Activated naive CD8-positive, alpha-beta T cell treated with anti-CD3 and anti-CD28 coated beads, Interleukin-2, amount 10 ng/mL, durations not matched to agents 7 days and 5 days (primary cell): ENCODE results near the gene GLIS2. TPM values are rescaled to one million over a fixed set of nuclear protein-coding genes. Genes with fewer than 3 reads are reported as not detected.

Source experiments
- ATAC-seq: fragments of 150-1000 bp; cut with Tn5 transposase; one replicate; pipeline ENCODE4 v1.10.0; 2021; ENCODE audit warnings: low read depth, moderate library complexity
- POLR2A ChIA-PET: fragments of 350-600 bp; sonication (Branson Sonifier 250); formaldehyde crosslinking; loops from one replicate; lab custom pipeline; 2021; ENCODE audit warnings: antibody characterized with exemption; lab: Charles Lee
- DNase-seq: peaks from one replicate; pipeline ENCODE4 v3.0.0; 2021
- H3K27ac Mint-ChIP-seq: one replicate; pipeline ENCODE4 v1.8.0; 2022; ENCODE audit warnings: mild to moderate bottlenecking, mixed read lengths
- H3K27me3 Mint-ChIP-seq: one replicate; pipeline ENCODE4 v1.8.0; 2022; ENCODE audit warnings: mild to moderate bottlenecking, moderate library complexity, mixed read lengths
- H3K36me3 Mint-ChIP-seq: one replicate; pipeline ENCODE4 v1.8.0; 2021; ENCODE audit warnings: mild to moderate bottlenecking, mixed read lengths
- H3K4me1 Mint-ChIP-seq: one replicate; pipeline ENCODE4 v1.8.0; 2021; ENCODE audit warnings: mixed read lengths
- H3K4me3 Mint-ChIP-seq: one replicate; pipeline ENCODE4 v1.8.0; 2022; ENCODE audit warnings: mild to moderate bottlenecking, moderate library complexity, mixed read lengths
- H3K9me3 Mint-ChIP-seq: one replicate; pipeline ENCODE4 v1.8.0; 2021; ENCODE audit warnings: mixed read lengths
- total RNA-seq, 2 experiments: library from RNA; stranded (reverse); gene quantifications; one replicate each; pipeline ENCODE4 v1.2.3, GENCODE V29; 2021

GLIS2 gene
- total RNA-seq, 2 experiments from 2014 or later: 0.14 TPM

- H3K4me1 Mint-ChIP-seq: peaks cover 23% of the 10 kb centered on the region
- no peaks in the 10 kb centered on the region for H3K9me3 Mint-ChIP-seq
- DNase-seq (peak; percentile 62), ATAC-seq (peak; percentile 14)
- peak overlapping the region; percentile 95 for H3K4me3 Mint-ChIP-seq
- peak overlapping the region; percentile 97 for H3K27ac Mint-ChIP-seq
- peaks cover 4% of the 10 kb centered on the region for H3K36me3 Mint-ChIP-seq
- POLR2A ChIA-PET: interaction anchor here (1.4 to 4.2 kb wide), 5 partner anchors 21 to 45 kb away, joined by 3 to 32 read pairs (median 6); partner anchors contain the start of gene TFAP4
- peaks cover 12% of the 10 kb centered on the region for H3K27me3 Mint-ChIP-seq
These were observed 9.2 kb upstream of the GLIS2 start for GRCh38 chr16:4306470-4307214.

- Mint-ChIP-seq H3K4me3 (peak overlapping the region; percentile 95), H3K9me3 (no peaks in the 10 kb centered on the region), H3K27me3 (peaks cover 14% of the 10 kb centered on the region), H3K36me3 (peaks cover 4% of the 10 kb centered on the region), H3K4me1 (peaks cover 23% of the 10 kb centered on the region), H3K27ac (peak overlapping the region; percentile 97)
- POLR2A ChIA-PET: interaction anchor here (0.5 to 4.2 kb wide), 10 partner anchors 9 to 144 kb away, joined by 3 to 32 read pairs (median 5); partner anchors contain the start of genes GLIS2 and TFAP4
- ATAC-seq: peak; percentile 93
- DNase-seq: peak; percentile 99
These were observed 8.4 kb upstream of the GLIS2 start for GRCh38 chr16:4307215-4308037.

GRCh38 chr16:4309102-4309832, 6.6 kb upstream of the GLIS2 start:
- Mint-ChIP-seq H3K9me3 (no peaks in the 10 kb centered on the region), H3K36me3 (peaks cover 4% of the 10 kb centered on the region), H3K27ac (no peak overlapping the region), H3K4me1 (peaks cover 25% of the 10 kb centered on the region), H3K27me3 (peaks cover 29% of the 10 kb centered on the region), H3K4me3 (no peak overlapping the region)
- no peak for ATAC-seq
- POLR2A ChIA-PET: interaction anchor here (0.6 to 4.2 kb wide), 10 partner anchors 9 to 44 kb away, joined by 3 to 32 read pairs (median 4); partner anchors contain the start of gene TFAP4
- no peak for DNase-seq

GRCh38 chr16:4309833-4310266, 6.0 kb upstream of the GLIS2 start:
- ATAC-seq: no peak
- H3K4me1 Mint-ChIP-seq: peaks cover 30% of the 10 kb centered on the region
- H3K36me3 Mint-ChIP-seq: peaks cover 5% of the 10 kb centered on the region
- H3K9me3 Mint-ChIP-seq: no peaks in the 10 kb centered on the region
- POLR2A ChIA-PET: interaction anchor here (1.9 kb wide), 1 partner anchor 18 kb away, joined by 7 read pairs; no protein-coding TSS in a partner anchor
- no peak overlapping the region for H3K4me3 Mint-ChIP-seq
- H3K27ac Mint-ChIP-seq: no peak overlapping the region
- peak; percentile 71 for DNase-seq
- peaks cover 35% of the 10 kb centered on the region for H3K27me3 Mint-ChIP-seq

GRCh38 chr16:4313563-4314531, 2.0 kb upstream of the GLIS2 start:
- peak overlapping the region; percentile 86 for H3K4me3 Mint-ChIP-seq
- peak; percentile 51 for DNase-seq
- H3K27me3 Mint-ChIP-seq: peaks cover 40% of the 10 kb centered on the region
- ATAC-seq: no peak
- POLR2A ChIA-PET: interaction anchor here (0.6 kb wide), 1 partner anchor 41 kb away, joined by 3 read pairs; the partner anchor contains the start of gene TFAP4
- no peak overlapping the region for H3K27ac Mint-ChIP-seq
- H3K9me3 Mint-ChIP-seq: no peaks in the 10 kb centered on the region
- peaks cover 1% of the 10 kb centered on the region for H3K36me3 Mint-ChIP-seq
- peaks cover 12% of the 10 kb centered on the region for H3K4me1 Mint-ChIP-seq

GRCh38 chr16:4314532-4315185, 1.2 kb upstream of the GLIS2 start:
- Mint-ChIP-seq H3K27me3 (peaks cover 40% of the 10 kb centered on the region), H3K4me3 (peak overlapping the region; percentile 86), H3K27ac (peak overlapping the region; percentile 80), H3K9me3 (no peaks in the 10 kb centered on the region), H3K36me3 (peaks cover 1% of the 10 kb centered on the region), H3K4me1 (peaks cover 13% of the 10 kb centered on the region)
- DNase-seq: peak; percentile 52
- POLR2A ChIA-PET: interaction anchor here (1.2 kb wide), 1 partner anchor 41 kb away, joined by 3 read pairs; no protein-coding TSS in a partner anchor
- ATAC-seq: no peak

GRCh38 chr16:4316108-4316863, 419 bp downstream of the GLIS2 start:
- H3K9me3 Mint-ChIP-seq: no peaks in the 10 kb centered on the region
- H3K27ac Mint-ChIP-seq: no peak overlapping the region
- ATAC-seq: no peak
- peaks cover 13% of the 10 kb centered on the region for H3K4me1 Mint-ChIP-seq
- peak overlapping the region; percentile 19 for H3K4me3 Mint-ChIP-seq
- peaks cover 1% of the 10 kb centered on the region for H3K36me3 Mint-ChIP-seq
- DNase-seq: no peak
- POLR2A ChIA-PET: interaction anchor here (1.2 to 1.6 kb wide), 2 partner anchors 8 to 43 kb away, joined by 3 to 4 read pairs; no protein-coding TSS in a partner anchor
- peaks cover 31% of the 10 kb centered on the region for H3K27me3 Mint-ChIP-seq

- Mint-ChIP-seq H3K27ac (no peak overlapping the region), H3K4me1 (peaks cover 13% of the 10 kb centered on the region), H3K27me3 (peaks cover 26% of the 10 kb centered on the region), H3K36me3 (peaks cover 1% of the 10 kb centered on the region), H3K9me3 (no peaks in the 10 kb centered on the region), H3K4me3 (no peak overlapping the region)
- ATAC-seq: no peak
- POLR2A ChIA-PET: interaction anchor here (1.6 kb wide), 1 partner anchor 9 kb away, joined by 4 read pairs; no protein-coding TSS in a partner anchor
- DNase-seq: no peak
These were observed 1.1 kb downstream of the GLIS2 start for GRCh38 chr16:4316864-4317531.

GRCh38 chr16:4317532-4318450, 1.9 kb downstream of the GLIS2 start:
- POLR2A ChIA-PET: interaction anchor here (1.6 kb wide), 1 partner anchor 10 kb away, joined by 4 read pairs; no protein-coding TSS in a partner anchor
- no peak overlapping the region for H3K4me3 Mint-ChIP-seq

More at GRCh38 chr16:4317532-4318450, 1.9 kb downstream of the GLIS2 start:
- H3K9me3 Mint-ChIP-seq: no peaks in the 10 kb centered on the region
- ATAC-seq (no peak), DNase-seq (no peak)
- H3K27ac Mint-ChIP-seq: no peak overlapping the region
- peaks cover 13% of the 10 kb centered on the region for H3K4me1 Mint-ChIP-seq
- H3K27me3 Mint-ChIP-seq: peaks cover 22% of the 10 kb centered on the region
- H3K36me3 Mint-ChIP-seq: peaks cover 1% of the 10 kb centered on the region
